ENCODE results near the gene GPR152.
"Not testable (repeated sequence)": the region's sequence is repeated elsewhere in the genome, so short reads cannot be mapped to it uniquely, and the experiment has no call there.

The GPR152 gene

DNA sequence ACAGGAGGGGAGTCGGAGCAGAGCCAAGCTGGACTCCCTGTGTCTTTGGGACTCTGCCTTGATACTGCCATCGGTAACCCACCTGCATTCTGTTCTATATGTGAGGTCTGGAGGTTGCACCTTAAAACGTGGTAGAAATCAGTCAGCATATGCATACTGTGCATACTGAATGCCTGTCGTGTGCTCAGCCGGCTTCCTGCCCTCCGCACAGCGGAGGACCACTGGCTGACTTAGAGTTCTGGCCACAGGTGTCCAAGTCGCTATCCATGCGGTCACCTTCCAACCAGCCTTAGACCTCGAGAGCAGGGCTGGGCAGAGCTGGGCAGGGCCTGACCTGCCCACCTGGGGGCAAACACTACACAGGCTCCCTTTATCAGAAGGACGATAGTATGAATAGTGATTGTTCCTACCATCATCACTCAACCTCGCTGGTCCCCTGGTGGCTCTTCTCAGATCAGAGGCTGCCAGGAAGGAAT is 44.8 kb downstream of the GPR152 start:
- DNase-seq: no peak

DNA sequence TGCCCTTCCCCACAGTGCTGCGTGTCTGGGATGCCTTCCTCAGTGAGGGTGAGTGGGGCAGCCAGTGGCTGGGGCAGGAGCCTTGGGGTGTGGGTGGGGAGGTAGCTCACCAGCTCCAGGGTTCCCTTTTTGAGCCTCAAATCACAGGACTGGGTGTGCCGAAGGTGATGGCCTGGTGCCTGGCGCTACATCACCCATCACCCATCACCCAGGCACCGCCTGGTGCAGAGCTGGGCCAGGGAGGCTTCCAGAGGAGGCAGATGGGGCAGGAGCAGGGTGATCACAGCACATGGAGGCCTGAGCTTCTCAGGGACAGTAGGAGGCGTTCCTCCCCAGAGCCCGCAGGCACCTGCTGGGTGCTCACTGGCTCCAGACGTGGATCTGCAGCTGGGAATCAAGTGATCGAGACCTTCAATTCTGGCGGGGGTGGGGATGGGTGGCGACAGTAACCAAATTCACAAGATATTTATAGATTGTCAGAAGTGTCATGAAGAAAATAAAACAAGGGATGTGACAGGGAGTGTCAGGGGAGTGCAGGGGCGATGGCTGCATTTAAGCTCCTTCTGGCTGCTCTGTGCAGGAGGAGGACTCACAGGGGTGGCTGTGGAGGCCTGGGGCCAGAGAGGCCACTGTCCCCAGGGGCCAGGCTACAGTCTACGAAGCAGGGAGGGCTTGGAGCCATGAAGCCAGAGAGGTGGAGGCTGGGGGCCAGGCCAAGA is 45.4 kb downstream of the GPR152 start:
- peak; percentile 31 for DNase-seq

DNA sequence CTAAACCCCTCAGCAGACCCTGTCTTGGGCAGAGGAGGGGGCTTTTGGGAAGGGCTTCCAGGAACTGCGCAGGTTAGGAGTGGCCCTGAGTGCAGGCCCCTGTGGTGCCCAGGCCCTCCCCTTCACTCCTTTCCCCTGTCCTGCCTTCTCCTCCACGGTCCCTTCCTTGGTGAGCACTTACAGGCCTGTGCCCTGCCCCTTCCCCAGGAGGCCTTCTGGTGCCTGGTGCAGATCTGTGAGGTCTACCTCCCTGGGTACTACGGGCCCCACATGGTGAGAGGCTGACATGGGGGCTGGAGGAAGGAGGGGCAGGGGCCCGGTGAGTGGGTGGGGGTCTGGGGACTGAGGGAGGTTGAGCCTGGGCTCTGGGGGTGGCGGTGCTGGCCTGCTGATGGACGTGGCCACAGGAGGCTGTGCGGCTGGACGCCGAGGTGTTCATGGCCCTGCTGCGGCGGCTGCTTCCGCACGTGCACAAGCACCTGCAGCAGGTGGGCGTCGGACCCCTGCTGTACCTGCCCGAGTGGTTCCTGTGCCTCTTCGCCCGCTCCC is 46.0 kb downstream of the GPR152 start:
- no peak for DNase-seq

GRCh38 chr11:67405688-67406339 is 46.7 kb downstream of the GPR152 start:
- DNase-seq: no peak

DNA sequence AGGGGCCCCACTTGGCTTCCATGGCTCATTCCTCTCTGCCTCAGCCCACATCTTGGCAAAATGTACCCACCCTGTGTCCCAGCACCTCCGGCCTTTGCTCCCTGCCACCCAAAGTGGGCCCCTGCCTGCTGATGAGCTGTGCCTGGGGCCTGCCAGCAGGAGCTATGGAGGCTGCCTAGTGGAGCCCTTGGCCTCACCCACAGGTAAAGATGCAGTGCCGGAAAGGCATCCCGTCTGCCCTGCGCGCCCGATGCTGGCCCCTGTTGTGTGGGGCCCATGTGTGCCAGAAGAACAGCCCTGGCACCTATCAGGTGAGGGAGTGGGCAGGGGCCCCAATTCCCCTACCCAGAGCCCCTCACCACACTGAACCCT is 47.3 kb downstream of the GPR152 start:
- DNase-seq: peak; percentile 39

GRCh38 chr11:67404515-67405195 is 47.9 kb downstream of the GPR152 start:
- peak; percentile 60 for DNase-seq

GRCh38 chr11:67403085-67403484 is 49.4 kb downstream of the GPR152 start:
- not testable (repeated sequence) for DNase-seq

GRCh38 chr11:67402192-67402839 is 50.2 kb downstream of the GPR152 start:
- not testable (repeated sequence) for DNase-seq

DNA sequence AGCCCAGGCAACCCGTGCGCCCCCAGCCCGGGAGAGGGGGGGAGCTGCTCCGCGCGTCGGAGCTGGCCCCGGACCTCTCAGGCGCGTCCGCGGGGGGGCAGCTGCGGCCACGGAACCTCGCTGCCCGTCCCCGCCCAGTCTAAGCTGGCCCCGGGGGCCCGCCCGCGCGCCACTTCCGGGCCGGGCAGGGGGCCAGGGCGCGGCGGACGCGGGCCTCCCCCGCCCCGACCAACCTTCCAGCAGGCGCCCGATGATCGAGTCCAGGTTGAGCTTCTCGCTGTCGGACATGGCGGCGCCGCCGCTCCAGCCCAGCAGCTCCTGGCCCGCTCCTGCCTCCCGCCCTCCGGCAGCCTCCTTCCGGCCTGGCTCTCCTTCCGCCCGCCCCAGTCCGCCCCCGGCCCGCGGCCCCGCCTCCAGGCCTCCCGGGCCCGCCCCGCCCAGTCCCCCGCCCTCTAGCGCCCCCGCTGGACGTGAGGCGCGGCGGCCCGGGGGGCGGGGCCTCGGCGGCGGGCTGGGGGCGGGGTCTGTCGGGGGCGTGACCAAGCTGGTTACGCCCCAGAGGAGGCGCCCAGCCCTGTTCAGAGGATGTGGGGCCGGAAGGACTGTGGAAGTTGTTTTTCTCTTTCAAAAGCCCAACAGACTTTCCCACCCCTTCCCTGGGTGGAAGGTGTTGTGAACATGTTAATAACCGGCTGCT is 50.9 kb downstream of the GPR152 start, which contains the start of gene PPP1CA:
Gene PPP1CA, minus strand, starts transcription at position 364 of the 697 bp plus-strand sequence. Its CDS starts 76 bp downstream, at position 288.
- peak; percentile 89 for DNase-seq

Data from activated naive CD4-positive, alpha-beta T cell treated with Interleukin-2 at 50 U/mL for 16 hours (primary cell).